Activated CD8-positive, alpha-beta memory T cell treated with anti-CD3 and anti-CD28 coated beads for 48 hours (primary cell): ENCODE measurements around the gene ADGRB3.
"Not testable (repeated sequence)": the region's sequence is repeated elsewhere in the genome, so short reads cannot be mapped to it uniquely, and the experiment has no call there.

ENCODE experiments used
- DNase-seq, 3 experiments: peaks; one replicate each; pipeline ENCODE4 v3.0.0-alpha.2; 2020; ENCODE audit warnings: low read depth in 2 of 3, low spot score in 2 of 3

ADGRB3 gene

GRCh38 chr6:68738039-68738438, 103.0 kb downstream of the ADGRB3 start:
- no peak for DNase-seq

GRCh38 chr6:68740828-68741500, 105.9 kb downstream of the ADGRB3 start:
- no peak for DNase-seq

- no peak for DNase-seq
These were observed 106.7 kb downstream of the ADGRB3 start for GRCh38 chr6:68741501-68742386.

DNA sequence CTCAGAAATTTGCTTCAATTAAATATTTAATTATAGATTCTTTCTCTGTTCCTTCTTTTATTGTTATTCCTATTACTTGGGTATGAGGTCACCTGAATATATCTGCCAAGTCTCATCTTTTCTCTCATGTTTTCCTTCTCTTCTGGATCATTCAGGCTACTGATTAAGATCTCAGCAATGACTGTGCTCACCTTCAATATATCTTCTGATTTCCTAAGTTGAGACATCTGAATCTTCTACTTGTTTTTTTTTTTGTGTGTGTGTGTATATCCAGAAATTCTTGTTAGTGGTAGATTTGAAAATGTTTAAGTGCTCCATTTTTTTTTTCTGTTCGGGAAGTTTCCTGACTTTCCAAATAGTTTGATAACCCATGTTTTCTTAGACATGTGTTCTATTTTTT, 108.0 kb downstream of the ADGRB3 start:
- DNase-seq: no peak

DNA sequence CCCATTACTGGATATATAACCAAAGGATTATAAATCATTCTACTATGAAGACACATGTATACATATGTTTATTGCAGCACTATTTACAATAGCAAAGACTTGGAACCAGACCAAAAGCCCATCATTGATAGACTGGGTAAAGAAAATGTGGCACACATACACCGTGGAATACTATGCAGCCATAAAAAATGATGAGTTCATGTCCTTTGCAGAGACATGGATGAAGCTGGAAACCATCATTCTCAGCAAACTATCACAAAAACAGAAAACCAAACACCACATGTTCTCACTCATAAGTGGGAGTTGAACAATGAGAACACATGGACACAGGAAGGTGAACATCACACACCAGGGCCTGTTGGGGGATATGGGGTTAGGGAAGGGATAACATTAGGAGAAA, 109.3 kb downstream of the ADGRB3 start:
- not testable (repeated sequence) for DNase-seq

- no peak for DNase-seq
These were observed 111.3 kb downstream of the ADGRB3 start for GRCh38 chr6:68746376-68746775.

DNA sequence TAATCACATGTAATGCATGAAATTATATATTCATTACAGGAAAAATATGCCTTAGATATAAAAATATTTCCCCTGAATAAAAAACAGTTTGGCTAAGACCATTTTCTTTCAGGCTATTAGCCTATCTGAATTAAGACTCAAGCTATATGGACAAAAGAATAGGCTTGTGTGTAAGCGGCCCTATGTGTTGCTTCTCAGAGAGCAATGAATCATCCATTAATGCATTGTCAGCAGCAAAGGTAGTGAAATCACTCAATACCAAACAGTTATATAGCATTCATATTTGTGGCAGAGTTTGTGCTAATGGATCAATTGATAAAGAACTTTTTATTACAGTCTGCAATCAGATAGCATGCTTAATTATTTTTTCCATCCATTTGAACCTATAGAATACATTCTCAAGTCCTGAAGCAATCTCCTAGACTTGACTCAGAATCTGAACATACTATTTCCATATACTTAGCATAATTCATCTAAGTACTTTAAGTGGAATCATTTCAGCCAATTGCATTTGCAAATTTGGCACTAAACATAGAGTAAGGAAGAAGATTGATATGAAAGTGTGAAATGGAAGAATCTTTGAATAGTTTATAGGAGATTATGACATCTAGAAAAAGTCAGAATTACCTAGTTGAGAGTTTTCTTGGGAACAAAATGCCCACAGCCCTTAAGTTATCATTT, 112.2 kb downstream of the ADGRB3 start:
- no peak for DNase-seq

- DNase-seq: not testable (repeated sequence)
These were observed 112.8 kb downstream of the ADGRB3 start for GRCh38 chr6:68747832-68748231.

DNA sequence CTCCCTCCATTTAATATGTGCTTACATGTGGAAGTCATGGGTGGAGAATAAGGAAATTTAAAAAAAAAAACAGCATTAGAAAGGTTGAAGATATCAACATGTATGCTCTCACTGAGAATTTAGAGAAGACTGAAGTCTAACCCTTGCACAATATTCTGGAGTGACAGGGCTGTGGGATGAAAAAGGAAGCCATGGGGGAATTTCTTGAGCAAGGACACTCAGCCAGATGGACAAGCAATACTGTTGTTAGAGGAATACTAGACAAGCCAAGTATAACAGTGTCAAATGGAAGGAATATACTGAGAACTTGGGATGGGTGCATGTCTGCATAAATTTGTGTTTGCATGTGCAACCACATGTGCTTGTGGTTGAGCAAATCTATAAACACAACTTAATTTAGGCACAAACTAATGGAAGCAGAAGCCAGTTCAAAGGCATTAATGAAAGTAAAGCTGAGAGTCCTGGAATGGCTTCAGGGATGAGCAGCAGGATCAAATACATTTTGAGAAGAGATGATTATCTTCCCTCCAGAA, 119.7 kb downstream of the ADGRB3 start:
- DNase-seq: no peak

DNA sequence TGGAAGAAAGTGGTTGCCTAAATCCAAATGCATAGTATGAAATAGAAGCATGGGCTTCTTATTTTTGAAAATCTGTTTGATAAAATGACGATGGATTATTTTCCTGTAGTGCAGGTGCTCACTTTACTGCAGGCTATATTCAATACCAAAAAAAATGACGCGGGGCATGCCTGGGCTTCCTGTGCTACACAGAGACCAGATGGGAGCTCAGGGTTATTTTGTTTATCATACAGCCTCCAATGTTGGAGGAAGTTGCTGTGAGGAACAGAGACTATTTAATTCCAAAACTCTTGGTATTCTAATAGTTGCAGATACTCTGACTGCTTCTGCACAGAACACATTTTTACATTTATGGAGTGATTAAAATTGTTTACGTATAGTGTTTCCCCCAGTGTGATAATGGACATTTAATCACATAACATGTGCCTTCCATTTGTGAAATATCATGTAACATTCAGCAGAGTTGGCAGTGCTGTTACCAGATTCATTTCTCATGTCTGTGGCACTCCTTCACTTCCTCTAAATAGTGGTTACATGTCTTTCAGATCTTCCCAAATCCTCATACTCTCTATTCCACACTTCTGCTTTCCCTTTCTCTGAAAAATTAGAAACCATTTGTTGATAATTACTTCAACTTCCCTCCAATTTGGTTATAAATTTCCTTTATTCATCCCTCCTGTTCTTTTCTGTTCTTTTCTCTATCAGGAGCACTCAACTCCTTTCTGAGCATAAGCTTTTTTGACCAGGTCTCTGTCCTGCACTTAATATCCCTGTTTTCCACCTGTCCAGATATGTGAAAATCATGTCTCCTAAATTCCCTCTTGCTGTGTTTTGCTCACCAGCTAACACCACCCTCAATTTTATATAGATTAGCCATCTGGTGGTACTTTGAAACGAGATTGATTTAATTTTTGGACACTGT, 121.6 kb downstream of the ADGRB3 start:
- no peak for DNase-seq

GRCh38 chr6:68757821-68758220, 122.7 kb downstream of the ADGRB3 start:
- no peak for DNase-seq

DNA sequence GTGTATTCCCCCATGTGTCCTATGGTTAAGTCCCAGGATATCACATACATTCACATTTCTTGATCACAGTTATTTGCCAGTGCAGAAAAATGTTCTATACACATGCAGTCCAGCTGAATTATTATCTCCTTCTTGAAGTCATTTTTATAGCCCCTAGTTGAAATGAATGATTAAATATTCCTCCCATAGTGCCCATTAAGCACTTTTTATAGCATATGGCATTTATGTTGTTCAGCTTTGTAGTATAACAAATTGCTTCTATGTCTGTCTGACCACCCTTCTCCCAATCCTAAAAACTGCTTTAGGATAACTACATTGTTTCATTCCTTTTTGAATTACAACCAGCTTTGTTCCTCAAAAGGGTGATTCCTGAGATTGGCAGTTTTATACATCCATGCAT, 123.5 kb downstream of the ADGRB3 start:
- no peak for DNase-seq

- no peak for DNase-seq
These were observed 125.4 kb downstream of the ADGRB3 start for GRCh38 chr6:68760485-68760884.

DNA sequence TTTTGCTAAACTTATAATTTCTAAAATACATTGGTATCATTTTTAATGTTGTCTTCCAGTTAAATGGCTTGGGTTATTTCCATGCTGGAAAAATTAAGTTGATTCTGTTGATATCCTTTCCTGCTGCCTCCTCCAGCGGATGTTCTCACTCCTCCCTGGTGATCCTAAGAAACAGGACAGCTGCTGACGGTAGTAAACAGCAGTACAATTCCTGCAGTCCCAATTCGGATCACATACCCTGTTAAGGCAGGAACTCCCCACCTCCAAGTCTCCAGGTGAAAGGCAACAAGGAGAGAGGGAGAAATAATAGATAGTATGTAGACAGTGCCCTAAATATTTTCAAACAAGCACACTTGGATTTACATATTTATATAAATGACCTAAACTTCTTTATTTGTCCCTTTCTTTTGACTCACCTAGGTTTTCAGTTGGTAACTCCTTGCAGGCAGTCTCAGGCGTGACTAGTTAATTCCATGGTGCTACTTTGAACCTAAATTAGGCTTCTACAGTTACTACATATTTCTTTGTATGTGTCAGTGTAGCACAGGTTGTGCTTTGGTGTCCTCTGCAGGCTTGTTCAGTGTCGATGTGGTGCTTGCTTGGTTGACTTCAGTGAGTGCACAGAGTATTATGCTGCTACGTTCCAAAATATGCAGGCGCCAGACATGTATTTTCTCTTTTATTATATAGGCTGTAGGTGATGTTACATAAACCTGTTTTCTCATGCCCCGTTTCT, 126.0 kb downstream of the ADGRB3 start:
- DNase-seq: no peak

DNA sequence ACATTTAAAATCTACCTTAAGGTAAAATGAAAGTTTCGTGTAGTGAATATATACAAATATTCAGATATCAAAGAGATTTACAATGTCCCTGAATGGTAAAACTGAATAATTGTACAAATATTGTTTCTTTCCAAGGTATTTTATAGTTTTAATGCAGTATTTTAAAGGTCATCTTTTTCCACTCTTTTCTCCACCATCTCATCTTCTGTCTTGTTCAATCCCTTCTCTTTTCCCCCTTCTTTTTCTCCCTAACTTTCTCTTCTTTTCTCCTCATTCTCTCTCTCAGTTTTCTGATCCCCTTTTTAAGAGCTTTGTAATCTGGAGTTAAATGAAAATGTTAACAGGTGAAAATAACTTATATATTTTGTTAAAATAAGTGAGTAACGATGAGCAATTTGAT, 126.9 kb downstream of the ADGRB3 start:
- DNase-seq: no peak

- DNase-seq: no peak
These were observed 136.3 kb downstream of the ADGRB3 start for GRCh38 chr6:68771426-68771825.

GRCh38 chr6:68774843-68775242, 139.8 kb downstream of the ADGRB3 start:
- DNase-seq: no peak

DNA sequence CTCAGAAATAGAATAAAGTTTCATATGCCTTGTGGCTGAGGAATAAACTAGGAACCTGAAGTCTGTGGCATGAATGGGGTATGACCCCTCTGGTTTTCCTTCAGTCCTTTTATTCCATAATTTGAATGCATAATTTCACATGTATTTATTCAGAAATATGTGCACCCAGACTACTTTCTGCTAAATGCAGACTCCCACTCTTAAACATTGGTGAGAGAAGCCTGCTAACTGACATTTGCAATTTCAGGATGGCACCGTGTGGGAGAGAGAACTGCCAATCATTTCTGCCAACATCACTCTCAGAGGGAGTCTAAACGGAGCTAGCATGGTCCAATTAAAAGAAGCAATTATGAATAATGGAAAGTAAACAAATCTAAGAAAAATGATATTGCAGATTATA, 141.3 kb downstream of the ADGRB3 start:
- DNase-seq: no peak

DNA sequence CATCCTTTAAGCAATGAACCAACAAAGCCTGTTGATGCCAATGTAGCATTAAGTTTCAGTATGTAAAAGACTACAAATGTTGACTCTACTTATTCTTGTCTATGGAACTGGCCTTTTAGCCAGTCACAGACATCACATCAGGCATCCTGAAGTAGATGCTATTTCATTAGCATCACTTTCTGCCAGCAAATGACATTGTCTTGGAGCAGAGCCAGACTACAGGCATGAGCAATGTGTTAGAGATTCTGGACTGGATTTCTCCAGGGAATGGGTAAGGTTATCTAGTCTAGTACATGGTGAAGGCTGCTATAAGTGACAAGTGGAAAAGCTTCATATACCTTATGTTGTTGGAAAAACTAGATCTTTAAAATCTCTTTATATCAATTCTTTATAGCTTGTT, 142.9 kb downstream of the ADGRB3 start:
- DNase-seq: no peak
